ENCODE data around the gene TP53BP2.

Gene TP53BP2

DNA sequence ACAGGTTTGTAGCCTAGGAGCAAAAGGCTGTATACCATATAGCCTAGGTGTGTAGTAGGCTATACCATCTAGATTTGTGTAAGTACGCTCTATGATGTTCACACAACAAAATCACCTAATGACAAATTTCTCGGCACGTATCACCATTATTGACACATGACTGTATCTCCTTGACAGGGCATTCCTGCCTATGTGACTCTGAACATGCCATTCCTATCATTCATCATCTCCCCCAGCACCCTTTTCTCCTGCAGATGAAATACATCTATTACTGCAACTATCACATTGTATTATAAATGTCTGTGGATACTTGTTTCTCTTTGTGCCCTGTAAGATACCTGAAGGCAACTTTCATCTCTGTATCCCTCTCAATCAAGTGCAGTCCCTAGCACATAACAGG lies 29.9 kb downstream of the TP53BP2 start:
- DNase-seq (ENCODE audit: low read depth in 1 of 2, low spot score in 1 of 2) = no peak
- no peaks in the 10 kb centered on the region for H3K27me3 ChIP-seq (ENCODE audit: insufficient read depth, poor library complexity, severe bottlenecking)
- H3K4me3 ChIP-seq (replicated peaks; ENCODE audit: insufficient read depth, low read length) = no peak overlapping the region
- TF ChIP-seq POLR2AphosphoS5 (IDR thresholded peaks at IDR 0.05; ENCODE audit: low read depth) (no peak), GABPA (IDR thresholded peaks at IDR 0.05; ENCODE audit: low read depth) (no peak), SPI1 (IDR thresholded peaks at IDR 0.05; ENCODE audit: borderline replicate concordance, low read depth) (no peak)
- TF ChIP-seq, protein P1, sequence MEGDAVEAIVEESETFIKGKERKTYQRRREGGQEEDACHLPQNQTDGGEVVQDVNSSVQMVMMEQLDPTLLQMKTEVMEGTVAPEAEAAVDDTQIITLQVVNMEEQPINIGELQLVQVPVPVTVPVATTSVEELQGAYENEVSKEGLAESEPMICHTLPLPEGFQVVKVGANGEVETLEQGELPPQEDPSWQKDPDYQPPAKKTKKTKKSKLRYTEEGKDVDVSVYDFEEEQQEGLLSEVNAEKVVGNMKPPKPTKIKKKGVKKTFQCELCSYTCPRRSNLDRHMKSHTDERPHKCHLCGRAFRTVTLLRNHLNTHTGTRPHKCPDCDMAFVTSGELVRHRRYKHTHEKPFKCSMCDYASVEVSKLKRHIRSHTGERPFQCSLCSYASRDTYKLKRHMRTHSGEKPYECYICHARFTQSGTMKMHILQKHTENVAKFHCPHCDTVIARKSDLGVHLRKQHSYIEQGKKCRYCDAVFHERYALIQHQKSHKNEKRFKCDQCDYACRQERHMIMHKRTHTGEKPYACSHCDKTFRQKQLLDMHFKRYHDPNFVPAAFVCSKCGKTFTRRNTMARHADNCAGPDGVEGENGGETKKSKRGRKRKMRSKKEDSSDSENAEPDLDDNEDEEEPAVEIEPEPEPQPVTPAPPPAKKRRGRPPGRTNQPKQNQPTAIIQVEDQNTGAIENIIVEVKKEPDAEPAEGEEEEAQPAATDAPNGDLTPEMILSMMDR (IDR thresholded peaks at IDR 0.05; ENCODE audit: insufficient read depth, low read length) = no peak
- TF ChIP-seq, protein P2, sequence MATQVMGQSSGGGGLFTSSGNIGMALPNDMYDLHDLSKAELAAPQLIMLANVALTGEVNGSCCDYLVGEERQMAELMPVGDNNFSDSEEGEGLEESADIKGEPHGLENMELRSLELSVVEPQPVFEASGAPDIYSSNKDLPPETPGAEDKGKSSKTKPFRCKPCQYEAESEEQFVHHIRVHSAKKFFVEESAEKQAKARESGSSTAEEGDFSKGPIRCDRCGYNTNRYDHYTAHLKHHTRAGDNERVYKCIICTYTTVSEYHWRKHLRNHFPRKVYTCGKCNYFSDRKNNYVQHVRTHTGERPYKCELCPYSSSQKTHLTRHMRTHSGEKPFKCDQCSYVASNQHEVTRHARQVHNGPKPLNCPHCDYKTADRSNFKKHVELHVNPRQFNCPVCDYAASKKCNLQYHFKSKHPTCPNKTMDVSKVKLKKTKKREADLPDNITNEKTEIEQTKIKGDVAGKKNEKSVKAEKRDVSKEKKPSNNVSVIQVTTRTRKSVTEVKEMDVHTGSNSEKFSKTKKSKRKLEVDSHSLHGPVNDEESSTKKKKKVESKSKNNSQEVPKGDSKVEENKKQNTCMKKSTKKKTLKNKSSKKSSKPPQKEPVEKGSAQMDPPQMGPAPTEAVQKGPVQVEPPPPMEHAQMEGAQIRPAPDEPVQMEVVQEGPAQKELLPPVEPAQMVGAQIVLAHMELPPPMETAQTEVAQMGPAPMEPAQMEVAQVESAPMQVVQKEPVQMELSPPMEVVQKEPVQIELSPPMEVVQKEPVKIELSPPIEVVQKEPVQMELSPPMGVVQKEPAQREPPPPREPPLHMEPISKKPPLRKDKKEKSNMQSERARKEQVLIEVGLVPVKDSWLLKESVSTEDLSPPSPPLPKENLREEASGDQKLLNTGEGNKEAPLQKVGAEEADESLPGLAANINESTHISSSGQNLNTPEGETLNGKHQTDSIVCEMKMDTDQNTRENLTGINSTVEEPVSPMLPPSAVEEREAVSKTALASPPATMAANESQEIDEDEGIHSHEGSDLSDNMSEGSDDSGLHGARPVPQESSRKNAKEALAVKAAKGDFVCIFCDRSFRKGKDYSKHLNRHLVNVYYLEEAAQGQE (IDR thresholded peaks at IDR 0.05; ENCODE audit: insufficient replicate concordance, low read depth) = no peak
- no peak overlapping the region for H3K27ac ChIP-seq (replicated peaks)

DNA sequence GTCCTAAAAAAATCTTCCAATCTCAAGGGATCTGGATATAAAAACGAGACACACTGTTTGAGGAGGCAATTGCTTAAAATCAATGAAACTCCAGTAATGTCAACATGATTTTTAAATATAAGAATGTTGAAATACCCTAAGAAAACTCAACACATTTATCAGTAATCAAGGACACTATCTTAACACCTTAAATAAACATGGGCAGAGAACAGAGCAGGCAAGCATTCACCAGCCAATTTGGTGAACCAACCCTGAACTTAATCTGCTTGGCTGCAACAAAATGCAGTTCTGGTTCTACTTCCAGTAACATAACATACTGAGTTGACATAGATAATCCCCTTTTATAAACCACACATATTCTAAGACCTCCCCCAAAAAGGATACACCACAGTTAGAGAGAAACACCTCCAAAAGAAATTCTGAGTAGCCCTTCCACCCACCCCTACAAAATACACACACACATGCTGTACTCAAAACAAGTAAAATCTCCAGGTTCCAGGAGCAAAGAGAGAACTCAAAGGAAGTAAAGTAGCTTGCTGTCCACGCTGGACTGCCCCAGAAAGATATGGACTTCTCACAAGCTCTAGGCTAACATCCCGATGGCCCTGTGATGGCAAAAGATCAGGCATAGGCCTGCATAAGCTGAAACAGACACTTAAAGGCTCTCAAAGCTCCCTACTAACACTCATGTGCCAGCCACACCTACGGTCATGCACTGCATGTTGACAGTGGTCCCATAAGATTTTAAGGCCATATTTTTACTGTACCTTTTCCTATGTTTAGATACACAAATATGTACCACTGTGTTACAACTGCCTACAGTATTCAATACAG lies 30.5 kb downstream of the TP53BP2 start:
- TF ChIP-seq, protein P2 (IDR thresholded peaks at IDR 0.05; ENCODE audit: insufficient replicate concordance, low read depth) = no peak
- TF ChIP-seq SPI1 (IDR thresholded peaks at IDR 0.05; ENCODE audit: borderline replicate concordance, low read depth) (no peak), GABPA (IDR thresholded peaks at IDR 0.05; ENCODE audit: low read depth) (no peak), POLR2AphosphoS5 (IDR thresholded peaks at IDR 0.05; ENCODE audit: low read depth) (no peak)
- TF ChIP-seq, protein P1 (IDR thresholded peaks at IDR 0.05; ENCODE audit: insufficient read depth, low read length) = no peak

DNA sequence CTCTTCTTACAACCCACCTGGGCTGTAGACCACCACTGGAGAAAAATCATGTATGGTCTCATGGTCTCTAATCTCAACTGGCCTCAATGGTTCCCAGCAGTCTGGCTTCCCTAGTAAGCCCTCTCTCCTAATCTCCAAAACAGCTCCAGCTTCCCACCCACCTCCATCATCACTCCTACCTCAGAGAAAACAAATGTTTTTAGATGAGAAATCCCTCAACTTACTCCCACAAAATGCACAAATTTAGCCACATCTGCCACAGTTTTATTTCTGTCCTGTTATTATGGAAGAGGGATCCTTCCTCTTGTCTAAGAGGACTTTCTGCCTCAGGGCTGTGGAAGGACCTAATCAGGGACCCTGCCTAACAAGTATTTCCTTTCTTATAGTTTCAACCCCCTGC lies 32.1 kb downstream of the TP53BP2 start:
- DNase-seq (ENCODE audit: low read depth in 1 of 2, low spot score in 1 of 2) = no peak
- TF ChIP-seq POLR2AphosphoS5 (IDR thresholded peaks at IDR 0.05; ENCODE audit: low read depth) (no peak), GABPA (IDR thresholded peaks at IDR 0.05; ENCODE audit: low read depth) (no peak), SPI1 (IDR thresholded peaks at IDR 0.05; ENCODE audit: borderline replicate concordance, low read depth) (no peak)
- TF ChIP-seq, protein P1 (IDR thresholded peaks at IDR 0.05; ENCODE audit: insufficient read depth, low read length) = no peak
- TF ChIP-seq, protein P2 (IDR thresholded peaks at IDR 0.05; ENCODE audit: insufficient replicate concordance, low read depth) = no peak
- no peaks in the 10 kb centered on the region for H3K27me3 ChIP-seq (ENCODE audit: insufficient read depth, poor library complexity, severe bottlenecking)
- H3K27ac ChIP-seq (replicated peaks) = no peak overlapping the region
- no peak overlapping the region for H3K4me3 ChIP-seq (replicated peaks; ENCODE audit: insufficient read depth, low read length)

More for the DNA sequence above, 30.5 kb downstream of the TP53BP2 start:
- Histone ChIP-seq H3K4me3 (replicated peaks; ENCODE audit: insufficient read depth, low read length) (no peak overlapping the region), H3K27ac (replicated peaks) (no peak overlapping the region), H3K27me3 (ENCODE audit: insufficient read depth, poor library complexity, severe bottlenecking) (no peaks in the 10 kb centered on the region)
- no peak for DNase-seq (ENCODE audit: low read depth in 1 of 2, low spot score in 1 of 2)
